Measurements from ENCODE around the gene RUNX1. TPM values are rescaled to one million over a fixed set of nuclear protein-coding genes. Genes with fewer than 3 reads are reported as not detected.
A peak's percentile ranks its signal among the peaks of the same experiment; 100 is the strongest.
"Not testable (repeated sequence)": the region's sequence is repeated elsewhere in the genome, so short reads cannot be mapped to it uniquely, and the experiment has no call there.

The RUNX1 gene
- total and polyA plus RNA-seq, 5 experiments from 2014 or later, result 13.1 to 69.0 (median 22.6) TPM

DNA sequence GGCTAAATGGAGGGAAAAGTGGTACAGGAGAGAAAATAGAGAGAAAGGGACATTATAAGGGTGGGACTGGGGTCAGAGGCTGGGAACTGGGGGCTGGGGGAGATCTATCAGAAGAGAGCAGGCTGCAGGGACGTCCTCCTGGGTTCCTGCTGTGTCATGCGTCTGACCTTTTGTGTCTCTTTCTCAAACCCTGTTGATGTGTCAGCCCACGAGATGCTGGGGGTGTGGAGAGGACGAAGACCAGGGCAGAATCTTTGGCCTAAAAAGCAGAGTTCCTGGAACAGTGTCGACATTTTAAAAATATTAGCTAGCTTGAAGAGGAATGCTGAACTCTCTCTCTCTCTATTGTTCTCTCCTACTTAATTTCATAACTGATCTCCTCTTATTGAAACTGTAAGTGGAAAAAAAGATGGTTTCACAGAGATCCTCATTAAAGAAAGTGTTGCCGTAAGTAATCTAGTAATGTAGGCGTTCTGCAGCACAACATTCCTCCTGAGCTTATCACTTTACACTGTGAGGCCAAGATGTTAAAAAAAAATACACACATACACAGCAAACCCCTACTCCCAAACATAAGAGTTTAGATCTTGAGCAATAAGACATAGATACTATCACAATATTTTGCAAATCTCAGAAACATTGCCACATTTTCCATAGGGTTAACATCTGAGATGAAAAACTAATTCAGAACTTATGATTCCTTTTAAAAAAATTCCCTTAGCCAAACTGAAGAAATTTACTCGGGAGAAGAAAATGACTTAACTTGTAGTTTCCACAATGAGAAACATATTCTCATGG lies 52.6 kb downstream of the RUNX1 start:
- H3K9me3 Mint-ChIP-seq, result no peaks in the 10 kb centered on the region
- DNase-seq (no peak), ATAC-seq (no peak)
- H3K4me3 Mint-ChIP-seq, result peak overlapping the region in 2 of 10 donors; percentile 3 to 4
- H3K27ac Mint-ChIP-seq, result peak overlapping the region in 6 of 10 donors; percentile 14 to 77 (median 52)
- peaks cover 40 to 72% (median 68%) of the 10 kb centered on the region in 4 donors for H3K4me1 Mint-ChIP-seq
- POLR2A ChIA-PET, result interaction anchor here (1.2 kb wide), 1 partner anchor 63 kb away, joined by 3 read pairs; no protein-coding TSS in a partner anchor
- H3K27me3 Mint-ChIP-seq, result no peaks in the 10 kb centered on the region
- H3K36me3 Mint-ChIP-seq, result peaks cover 0 to 24% (median 3%) of the 10 kb centered on the region in 3 donors

GRCh38 chr21:34995979-34996303 lies 53.2 kb downstream of the RUNX1 start:
- peak overlapping the region in 2 of 10 donors; percentile 4 for H3K4me3 Mint-ChIP-seq
- ATAC-seq (no peak), DNase-seq (no peak)
- POLR2A ChIA-PET, result interaction anchor here (1.2 kb wide), 1 partner anchor 63 kb away, joined by 3 read pairs; no protein-coding TSS in a partner anchor
- H3K9me3 Mint-ChIP-seq, result no peaks in the 10 kb centered on the region
- peak overlapping the region in 6 of 10 donors; percentile 14 to 77 (median 52) for H3K27ac Mint-ChIP-seq
- peaks cover 0 to 27% (median 3%) of the 10 kb centered on the region in 3 donors for H3K36me3 Mint-ChIP-seq
- no peaks in the 10 kb centered on the region for H3K27me3 Mint-ChIP-seq
- peaks cover 43 to 74% (median 69%) of the 10 kb centered on the region in 4 donors for H3K4me1 Mint-ChIP-seq

GRCh38 chr21:34994766-34995631 lies 54.1 kb downstream of the RUNX1 start:
- Mint-ChIP-seq H3K4me3 (no peak overlapping the region), H3K27me3 (no peaks in the 10 kb centered on the region), H3K36me3 (peaks cover 0 to 27% (median 2%) of the 10 kb centered on the region in 3 donors), H3K4me1 (peaks cover 41 to 72% (median 68%) of the 10 kb centered on the region in 4 donors), H3K9me3 (no peaks in the 10 kb centered on the region), H3K27ac (no peak overlapping the region)
- DNase-seq (no peak), ATAC-seq (no peak)
- POLR2A ChIA-PET, result interaction anchor here (1.2 kb wide), 1 partner anchor 62 kb away, joined by 3 read pairs; no protein-coding TSS in a partner anchor

- H3K9me3 Mint-ChIP-seq, result not testable (repeated sequence)
Measured at GRCh38 chr21:34993521-34993921, 55.6 kb downstream of the RUNX1 start.

DNA sequence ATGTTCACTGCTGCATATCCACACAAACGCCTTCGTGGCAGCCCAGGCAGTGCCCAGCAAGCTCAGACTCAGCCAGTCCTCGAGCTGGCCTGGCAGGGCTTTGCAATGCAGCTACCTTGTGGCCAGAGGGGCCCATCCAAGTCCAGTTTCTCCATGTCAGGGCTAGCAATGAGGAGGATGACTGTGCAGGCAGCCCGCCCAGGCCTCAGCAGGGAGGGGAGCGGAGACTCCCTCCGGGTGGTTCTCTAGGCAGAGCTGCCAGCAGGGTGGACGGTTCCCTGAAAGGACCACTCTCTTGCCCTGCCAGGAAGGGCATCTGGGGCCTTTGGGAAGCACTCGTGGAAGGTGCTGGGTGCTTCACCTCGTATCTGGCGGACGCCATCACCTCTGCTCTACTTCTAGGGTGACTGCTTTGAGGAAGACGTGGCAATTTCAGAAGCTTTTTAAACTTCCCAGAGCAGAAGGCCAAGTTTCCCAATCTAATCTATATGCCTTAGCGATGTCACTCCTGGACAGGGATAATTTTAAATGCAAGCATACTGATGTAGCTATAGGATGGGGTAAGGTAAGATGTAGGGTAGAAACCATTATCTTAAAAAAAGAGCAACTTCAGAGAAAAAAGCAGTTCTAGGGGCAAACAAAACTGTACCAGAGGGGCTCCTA lies 56.2 kb downstream of the RUNX1 start:
- POLR2A ChIA-PET, result interaction anchor here (0.8 to 0.9 kb wide), 2 partner anchors 9 to 39 kb away, joined by 3 to 5 read pairs; no protein-coding TSS in a partner anchor
- DNase-seq (no peak), ATAC-seq (no peak)
- Mint-ChIP-seq H3K9me3 (no peaks in the 10 kb centered on the region), H3K4me1 (peaks cover 40 to 72% (median 68%) of the 10 kb centered on the region in 4 donors), H3K4me3 (no peak overlapping the region), H3K27me3 (no peaks in the 10 kb centered on the region), H3K36me3 (peaks cover 0 to 23% (median 2%) of the 10 kb centered on the region in 3 donors), H3K27ac (no peak overlapping the region)

More at GRCh38 chr21:34993521-34993921, 55.6 kb downstream of the RUNX1 start:
- H3K4me1 Mint-ChIP-seq, result peaks cover 38 to 72% (median 68%) of the 10 kb centered on the region in 4 donors
- not testable (repeated sequence) for ATAC-seq, H3K4me3 Mint-ChIP-seq, DNase-seq, H3K27ac Mint-ChIP-seq, H3K27me3 Mint-ChIP-seq
- POLR2A ChIA-PET, result interaction anchor here (0.8 kb wide), 1 partner anchor 40 kb away, joined by 5 read pairs; no protein-coding TSS in a partner anchor
- peaks cover 0 to 25% (median 2%) of the 10 kb centered on the region in 3 donors for H3K36me3 Mint-ChIP-seq

- H3K27me3 Mint-ChIP-seq, result no peaks in the 10 kb centered on the region
- H3K36me3 Mint-ChIP-seq, result peaks cover 0 to 17% (median 2%) of the 10 kb centered on the region in 3 donors
- no peak overlapping the region for H3K4me3 Mint-ChIP-seq
- DNase-seq (no peak), ATAC-seq (no peak)
- peaks cover 40 to 72% (median 68%) of the 10 kb centered on the region in 4 donors for H3K4me1 Mint-ChIP-seq
- POLR2A ChIA-PET, result interaction anchor here (0.9 kb wide), 1 partner anchor 10 kb away, joined by 3 read pairs; no protein-coding TSS in a partner anchor
- H3K27ac Mint-ChIP-seq, result peak overlapping the region in 3 of 10 donors; percentile 22 to 68 (median 31)
- H3K9me3 Mint-ChIP-seq, result no peaks in the 10 kb centered on the region
Measured at GRCh38 chr21:34992180-34992579, 56.9 kb downstream of the RUNX1 start.

DNA sequence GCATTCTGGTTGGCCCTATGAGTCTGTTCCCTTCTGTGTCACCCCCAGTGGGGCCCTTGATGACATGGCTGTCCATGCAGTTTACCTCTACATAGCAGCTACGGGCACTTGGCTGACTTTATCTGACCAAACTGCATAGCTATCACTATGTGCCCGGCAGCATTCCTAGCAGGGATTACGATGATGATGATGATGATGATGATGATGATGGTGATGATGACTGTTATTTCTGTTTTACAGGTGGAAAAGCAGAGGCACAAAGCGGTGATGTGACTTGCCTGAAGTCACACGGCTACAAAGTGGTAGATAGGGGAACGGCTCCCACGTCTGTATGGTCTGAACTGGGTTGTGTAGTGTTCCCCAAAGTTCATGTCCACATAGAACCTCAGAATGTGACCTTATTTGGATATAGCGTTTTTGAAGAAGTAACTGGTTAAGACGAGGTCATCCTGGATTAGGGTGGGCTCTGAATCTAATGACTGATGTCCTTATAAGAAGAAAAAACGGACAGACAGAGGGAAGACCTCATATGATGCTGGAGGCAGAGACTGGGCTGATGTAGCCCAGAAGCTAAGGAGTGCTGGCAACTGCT lies 57.6 kb downstream of the RUNX1 start:
- no peaks in the 10 kb centered on the region for H3K27me3 Mint-ChIP-seq
- no peak for DNase-seq
- peaks cover 40 to 72% (median 68%) of the 10 kb centered on the region in 4 donors for H3K4me1 Mint-ChIP-seq
- H3K27ac Mint-ChIP-seq, result peak overlapping the region; percentile 2 to 99 (median 28)
- no peak overlapping the region for H3K4me3 Mint-ChIP-seq
- H3K9me3 Mint-ChIP-seq, result no peaks in the 10 kb centered on the region
- POLR2A ChIA-PET, result interaction anchor here (1.1 kb wide), 3 partner anchors 13 to 34 kb away, joined by 3 to 4 read pairs (median 3); no protein-coding TSS in a partner anchor
- no peak for ATAC-seq
- H3K36me3 Mint-ChIP-seq, result peaks cover 0 to 12% (median 2%) of the 10 kb centered on the region in 3 donors

GRCh38 chr21:34990842-34991241 lies 58.3 kb downstream of the RUNX1 start:
- POLR2A ChIA-PET, result interaction anchor here (1.1 kb wide), 4 partner anchors 13 to 47 kb away, joined by 3 to 4 read pairs (median 3); no protein-coding TSS in a partner anchor
- H3K27ac Mint-ChIP-seq, result peak overlapping the region in 7 of 10 donors; percentile 26 to 99 (median 66)
- peaks cover 38 to 72% (median 68%) of the 10 kb centered on the region in 4 donors for H3K4me1 Mint-ChIP-seq

GRCh38 chr21:34989337-34990151 lies 59.6 kb downstream of the RUNX1 start:
- peak overlapping the region in 7 of 10 donors; percentile 8 to 83 (median 48) for H3K4me3 Mint-ChIP-seq
- H3K27ac Mint-ChIP-seq, result peak overlapping the region; percentile 26 to 99 (median 74)
- ATAC-seq (no peak), DNase-seq (no peak)
- no peaks in the 10 kb centered on the region for H3K27me3 Mint-ChIP-seq
- no peaks in the 10 kb centered on the region for H3K9me3 Mint-ChIP-seq
- H3K4me1 Mint-ChIP-seq, result peaks cover 45 to 75% (median 72%) of the 10 kb centered on the region in 4 donors
- peaks cover 0 to 6% (median 0%) of the 10 kb centered on the region in 3 donors for H3K36me3 Mint-ChIP-seq
- POLR2A ChIA-PET, result interaction anchor here (0.5 to 1.5 kb wide), 3 partner anchors 25 to 1016 kb away, joined by 3 to 5 read pairs (median 4); no protein-coding TSS in a partner anchor

More at GRCh38 chr21:34990842-34991241, 58.3 kb downstream of the RUNX1 start:
- Mint-ChIP-seq H3K27me3 (no peaks in the 10 kb centered on the region), H3K4me3 (no peak overlapping the region), H3K9me3 (no peaks in the 10 kb centered on the region), H3K36me3 (peaks cover 0 to 8% (median 2%) of the 10 kb centered on the region in 3 donors)
- ATAC-seq (no peak), DNase-seq (no peak)

DNA sequence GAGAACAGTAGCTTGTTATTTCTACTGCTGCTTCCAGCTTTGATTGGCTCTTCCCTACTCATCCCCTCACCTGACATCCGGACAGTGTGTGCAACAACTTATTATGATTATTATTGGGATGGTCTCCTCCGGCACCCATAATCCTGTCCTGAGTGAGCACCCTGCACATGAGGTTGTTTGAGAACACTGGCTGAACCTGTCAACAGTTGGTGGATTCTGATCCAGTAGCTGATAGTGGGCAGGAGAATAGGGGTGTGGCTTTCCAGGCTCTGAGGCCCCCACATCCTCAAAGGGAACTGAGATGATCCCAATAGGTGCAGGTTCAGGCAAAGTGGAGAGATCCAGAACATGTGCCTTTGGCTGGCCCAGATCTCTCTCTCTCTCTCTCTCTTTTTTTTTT lies 60.5 kb downstream of the RUNX1 start:
- peak overlapping the region in 8 of 10 donors; percentile 27 to 84 (median 58) for H3K4me3 Mint-ChIP-seq
- POLR2A ChIA-PET, result interaction anchor here (0.5 to 1.5 kb wide), 5 partner anchors 26 to 1015 kb away, joined by 3 to 5 read pairs (median 4); no protein-coding TSS in a partner anchor
- H3K36me3 Mint-ChIP-seq, result peaks cover 0 to 9% (median 0%) of the 10 kb centered on the region in 3 donors
- DNase-seq (no peak), ATAC-seq (no peak)
- H3K27ac Mint-ChIP-seq, result peak overlapping the region in 9 of 10 donors; percentile 51 to 99 (median 78)
- no peaks in the 10 kb centered on the region for H3K9me3 Mint-ChIP-seq
- H3K27me3 Mint-ChIP-seq, result no peaks in the 10 kb centered on the region
- peaks cover 54 to 84% (median 81%) of the 10 kb centered on the region in 4 donors for H3K4me1 Mint-ChIP-seq

Measured in naive thymus-derived CD8-positive, alpha-beta T cell (primary cell).